Left ventricle myocardium inferior (tissue), 1 donor: ENCODE results near the gene DCDC2B. TPM values are rescaled to one million over a fixed set of nuclear protein-coding genes. Genes with fewer than 3 reads are reported as not detected.
"Not testable (repeated sequence)": the region's sequence is repeated elsewhere in the genome, so short reads cannot be mapped to it uniquely, and the experiment has no call there.

Experiments
- DNase-seq: peaks from one replicate; pipeline ENCODE4 v3.0.0-alpha.2; 2020
- H3K27ac ChIP-seq: fragments of 200-600 bp; replicated peaks from 2 replicates; pipeline ENCODE4 v1.8.0; 2021
- H3K27me3 ChIP-seq: fragments of 200-600 bp; 2 replicates; pipeline ENCODE4 v1.8.0; 2021; ENCODE audit warnings: low read depth
- H3K36me3 ChIP-seq: fragments of 200-600 bp; 2 replicates; pipeline ENCODE4 v1.8.0; 2021
- H3K4me1 ChIP-seq: fragments of 200-600 bp; 2 replicates; pipeline ENCODE4 v1.8.0; 2021
- H3K4me3 ChIP-seq: fragments of 200-600 bp; 2 replicates; pipeline ENCODE4 v1.8.0; 2021; ENCODE audit warnings: mild to moderate bottlenecking, moderate library complexity
- H3K9me3 ChIP-seq: fragments of 200-600 bp; replicated peaks from 2 replicates; pipeline ENCODE4 v1.8.0; 2021
- intact Hi-C: fragments of 100-400 bp; cut with micrococcal nuclease; formaldehyde crosslinking; loops from one replicate; pipeline ENCODE4 v1.11.0; 2022
- total RNA-seq: library from RNA; stranded (reverse); fragmentation: NEBNext Ultra II Directional; extraction: Animal tissue kit (Norgen Biotek cat#: 25700); gene quantifications from one replicate; pipeline ENCODE4 v1.2.1, GENCODE V29; 2021
- TF ChIP-seq, protein P1 (sequence below): fragments of 200-600 bp; IDR thresholded peaks from 2 replicates; pipeline ENCODE4 v1.8.0; 2021; ENCODE audit warnings: antibody characterized with exemption, mild to moderate bottlenecking, borderline replicate concordance
- donor health status: DM: no; HTN: yes; CAD: no; lungs with severe emphysema.

Gene DCDC2B
- total RNA-seq, 1 donor from 2014 or later: not detected

DNA sequence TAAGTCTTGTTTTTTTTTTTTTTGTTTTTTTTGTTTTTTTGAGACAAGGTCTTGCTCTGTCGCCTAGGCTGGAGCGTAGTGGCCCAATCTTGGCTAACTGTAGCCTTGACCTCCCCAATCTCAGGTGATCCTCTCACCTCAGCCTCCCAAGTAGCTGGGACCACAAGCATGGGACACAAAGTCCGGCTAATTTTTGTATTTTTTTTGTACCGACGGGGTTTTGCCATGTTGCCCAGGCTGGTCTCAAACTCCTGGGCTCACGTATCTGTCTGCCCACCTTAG lies 48.3 kb downstream of the DCDC2B start:
- H3K27ac ChIP-seq: no peak overlapping the region
- TF ChIP-seq, protein P1, sequence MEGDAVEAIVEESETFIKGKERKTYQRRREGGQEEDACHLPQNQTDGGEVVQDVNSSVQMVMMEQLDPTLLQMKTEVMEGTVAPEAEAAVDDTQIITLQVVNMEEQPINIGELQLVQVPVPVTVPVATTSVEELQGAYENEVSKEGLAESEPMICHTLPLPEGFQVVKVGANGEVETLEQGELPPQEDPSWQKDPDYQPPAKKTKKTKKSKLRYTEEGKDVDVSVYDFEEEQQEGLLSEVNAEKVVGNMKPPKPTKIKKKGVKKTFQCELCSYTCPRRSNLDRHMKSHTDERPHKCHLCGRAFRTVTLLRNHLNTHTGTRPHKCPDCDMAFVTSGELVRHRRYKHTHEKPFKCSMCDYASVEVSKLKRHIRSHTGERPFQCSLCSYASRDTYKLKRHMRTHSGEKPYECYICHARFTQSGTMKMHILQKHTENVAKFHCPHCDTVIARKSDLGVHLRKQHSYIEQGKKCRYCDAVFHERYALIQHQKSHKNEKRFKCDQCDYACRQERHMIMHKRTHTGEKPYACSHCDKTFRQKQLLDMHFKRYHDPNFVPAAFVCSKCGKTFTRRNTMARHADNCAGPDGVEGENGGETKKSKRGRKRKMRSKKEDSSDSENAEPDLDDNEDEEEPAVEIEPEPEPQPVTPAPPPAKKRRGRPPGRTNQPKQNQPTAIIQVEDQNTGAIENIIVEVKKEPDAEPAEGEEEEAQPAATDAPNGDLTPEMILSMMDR: no peak
- no peaks in the 10 kb centered on the region for H3K27me3 ChIP-seq
- H3K4me1 ChIP-seq: peaks cover 10% of the 10 kb centered on the region
- intact Hi-C loops: no loop called here
- H3K4me3 ChIP-seq: no peak overlapping the region
- no peaks in the 10 kb centered on the region for H3K9me3 ChIP-seq
- H3K36me3 ChIP-seq: no peaks in the 10 kb centered on the region
- no peak for DNase-seq

GRCh38 chr1:32263236-32263593 lies 54.3 kb downstream of the DCDC2B start:
- DNase-seq, H3K9me3 ChIP-seq, H3K4me3 ChIP-seq, intact Hi-C loops, H3K27ac ChIP-seq, H3K4me1 ChIP-seq, H3K27me3 ChIP-seq, H3K36me3 ChIP-seq: not testable (repeated sequence)

GRCh38 chr1:32263744-32264143 lies 54.9 kb downstream of the DCDC2B start:
- Histone ChIP-seq H3K9me3 (no peaks in the 10 kb centered on the region), H3K36me3 (no peaks in the 10 kb centered on the region), H3K27me3 (no peaks in the 10 kb centered on the region), H3K27ac (no peak overlapping the region), H3K4me3 (no peak overlapping the region), H3K4me1 (peaks cover 3% of the 10 kb centered on the region)
- TF ChIP-seq, protein P1: no peak
- no peak for DNase-seq
- intact Hi-C loops: no loop called here

Other genes starting within 250 kb of the DCDC2B start
- 58.2 TPM for gene KHDRBS1, start 195.2 kb upstream of the DCDC2B start, total RNA-seq
- gene TMEM39B, start 136.2 kb upstream of the DCDC2B start, total RNA-seq: 5.8 TPM
- 75.9 TPM for gene KPNA6, start 101.0 kb upstream of the DCDC2B start, total RNA-seq
- gene TXLNA, start 29.4 kb upstream of the DCDC2B start, total RNA-seq: 17.2 TPM
- gene CCDC28B, start 8.5 kb upstream of the DCDC2B start, total RNA-seq: 16.7 TPM
- gene IQCC, start 3.4 kb upstream of the DCDC2B start, total RNA-seq: 0.71 TPM
- 10.9 TPM for gene TMEM234, start 13.3 kb downstream of the DCDC2B start, total RNA-seq
- 91.1 TPM for gene EIF3I, start 13.3 kb downstream of the DCDC2B start, total RNA-seq
- gene FAM167B, start 38.1 kb downstream of the DCDC2B start, total RNA-seq: 7.9 TPM
- gene LCK, start 42.2 kb downstream of the DCDC2B start, total RNA-seq: 0.63 TPM
- gene HDAC1, start 83.0 kb downstream of the DCDC2B start, total RNA-seq: 40.4 TPM
- gene MARCKSL1, start 127.1 kb downstream of the DCDC2B start, total RNA-seq: 10.0 TPM
- gene FAM229A, start 153.4 kb downstream of the DCDC2B start, total RNA-seq: 2.1 TPM
- gene TSSK3, start 153.4 kb downstream of the DCDC2B start, total RNA-seq: 2.1 TPM
- 44.9 TPM for gene BSDC1, start 185.4 kb downstream of the DCDC2B start, total RNA-seq